G401 (cell line): Measurements from ENCODE around the gene PSENEN. TPM values are rescaled to one million over a fixed set of nuclear protein-coding genes. Genes with fewer than 3 reads are reported as not detected.
"Not testable (repeated sequence)": the region's sequence is repeated elsewhere in the genome, so short reads cannot be mapped to it uniquely, and the experiment has no call there.

ENCODE experiments used
- DNase-seq: peaks from one replicate; pipeline ENCODE4 v3.0.0-alpha.2; 2015; ENCODE audit warnings: low spot score
- in situ Hi-C: cut with HindIII; loops from 2 replicates; pipeline ENCODE4 v1.10.0; 2016; ENCODE audit warnings: low sequenced_read_pairs, mixed read lengths
- total RNA-seq: library from RNA; depleted of rRNA; stranded (reverse); fragments of >200 nt; shearing (Covaris generic); gene quantifications from 2 replicates; pipeline ENCODE4 v1.2.3, GENCODE V29; 2014

The PSENEN gene
- total RNA-seq, 1 experiment from 2014 or later = 63.1 TPM

DNA sequence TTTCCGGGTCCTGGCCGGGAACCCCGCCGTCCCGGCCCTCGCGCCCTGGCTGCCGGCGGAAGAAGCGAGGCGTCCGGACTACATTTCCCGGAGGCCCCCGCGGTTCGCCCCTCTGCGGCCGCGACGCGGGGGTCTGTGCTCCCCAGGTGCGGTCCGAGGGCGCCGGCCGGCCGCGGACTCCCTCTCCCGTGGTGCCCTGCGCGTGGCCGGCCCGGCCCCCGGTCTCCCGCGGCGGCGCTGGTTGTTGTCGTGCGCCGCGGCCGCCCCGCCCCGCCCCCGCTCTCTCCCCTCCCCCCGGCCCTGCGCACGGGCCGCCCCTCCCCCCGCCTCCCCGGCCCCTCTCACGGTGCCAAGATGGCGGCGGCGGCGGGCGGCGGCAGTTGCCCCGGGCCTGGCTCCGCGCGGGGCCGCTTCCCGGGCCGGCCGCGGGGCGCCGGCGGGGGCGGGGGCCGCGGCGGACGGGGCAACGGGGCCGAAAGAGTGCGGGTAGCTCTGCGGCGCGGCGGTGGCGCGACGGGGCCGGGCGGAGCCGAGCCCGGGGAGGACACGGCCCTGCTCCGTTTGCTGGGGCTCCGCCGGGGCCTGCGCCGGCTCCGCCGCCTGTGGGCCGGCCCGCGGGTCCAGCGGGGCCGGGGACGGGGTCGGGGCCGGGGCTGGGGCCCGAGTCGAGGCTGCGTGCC is 27.6 kb upstream of the PSENEN start, which contains the start of gene KMT2B:
Gene KMT2B, plus strand, starts transcription at position 339 of the 680 bp plus-strand sequence. Its CDS starts 16 bp downstream, at position 355.
- in situ Hi-C loops = no loop called here
- no peak for DNase-seq

DNA sequence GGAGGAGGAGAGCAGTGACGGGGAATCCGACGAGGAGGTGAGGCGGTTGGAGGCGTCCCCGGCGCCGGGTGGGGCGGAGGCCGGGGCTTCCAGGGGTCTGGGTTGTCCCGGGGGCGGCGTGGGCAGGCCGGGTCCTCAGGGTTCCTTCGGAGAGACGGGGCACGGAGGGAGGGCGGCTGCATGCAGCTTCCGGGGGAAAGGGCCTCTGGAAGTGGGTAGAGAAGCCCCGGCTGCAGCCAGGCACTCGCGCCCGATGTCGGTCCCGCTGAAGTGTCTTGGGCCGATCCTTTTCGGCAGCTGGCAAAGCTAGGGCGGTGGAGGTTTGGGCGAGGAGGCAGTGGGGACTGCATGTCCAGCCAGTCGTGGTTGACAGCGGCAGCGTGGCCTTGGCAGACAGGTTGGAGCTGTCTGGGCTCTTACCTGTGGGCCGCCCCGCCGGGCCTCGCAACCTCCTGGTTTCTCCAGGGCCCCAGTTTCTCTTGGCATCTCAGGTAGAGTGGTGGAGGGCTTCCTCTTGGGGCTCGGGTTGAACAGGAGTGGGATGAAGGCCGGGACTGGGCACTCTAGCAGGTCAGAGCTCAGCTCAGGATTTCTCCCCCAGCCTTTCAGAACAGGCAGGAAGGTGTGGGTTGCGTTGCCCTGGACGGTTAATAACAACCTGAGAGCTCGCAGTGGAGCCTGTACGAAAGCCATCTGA is 27.0 kb upstream of the PSENEN start:
- DNase-seq = no peak
- in situ Hi-C loops = no loop called here

GRCh38 chr19:35719402-35720162 is 25.9 kb upstream of the PSENEN start:
- in situ Hi-C loops = no loop called here
- DNase-seq = no peak

GRCh38 chr19:35720163-35720524 is 25.3 kb upstream of the PSENEN start:
- in situ Hi-C loops = no loop called here
- no peak for DNase-seq

DNA sequence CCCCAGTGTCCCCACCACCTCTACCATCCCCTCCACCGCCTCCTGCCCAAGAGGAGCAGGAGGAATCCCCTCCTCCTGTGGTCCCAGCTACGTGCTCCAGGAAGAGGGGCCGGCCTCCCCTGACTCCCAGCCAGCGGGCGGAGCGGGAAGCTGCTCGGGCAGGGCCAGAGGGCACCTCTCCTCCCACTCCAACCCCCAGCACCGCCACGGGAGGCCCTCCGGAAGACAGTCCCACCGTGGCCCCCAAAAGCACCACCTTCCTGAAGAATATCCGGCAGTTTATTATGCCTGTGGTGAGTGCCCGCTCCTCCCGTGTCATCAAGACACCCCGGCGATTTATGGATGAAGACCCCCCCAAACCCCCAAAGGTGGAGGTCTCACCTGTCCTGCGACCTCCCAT is 24.8 kb upstream of the PSENEN start:
- in situ Hi-C loops = no loop called here
- no peak for DNase-seq

DNA sequence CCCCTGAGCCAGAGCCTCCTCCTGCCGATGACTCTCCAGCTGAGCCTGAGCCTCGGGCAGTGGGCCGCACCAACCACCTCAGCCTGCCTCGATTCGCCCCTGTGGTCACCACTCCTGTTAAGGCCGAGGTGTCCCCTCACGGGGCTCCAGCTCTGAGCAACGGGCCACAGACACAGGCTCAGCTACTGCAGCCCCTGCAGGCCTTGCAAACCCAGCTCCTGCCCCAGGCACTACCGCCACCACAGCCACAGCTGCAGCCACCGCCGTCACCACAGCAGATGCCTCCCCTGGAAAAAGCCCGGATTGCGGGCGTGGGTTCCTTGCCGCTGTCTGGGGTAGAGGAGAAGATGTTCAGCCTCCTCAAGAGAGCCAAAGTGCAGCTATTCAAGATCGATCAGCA is 24.1 kb upstream of the PSENEN start:
- no peak for DNase-seq
- in situ Hi-C loops = no loop called here

DNA sequence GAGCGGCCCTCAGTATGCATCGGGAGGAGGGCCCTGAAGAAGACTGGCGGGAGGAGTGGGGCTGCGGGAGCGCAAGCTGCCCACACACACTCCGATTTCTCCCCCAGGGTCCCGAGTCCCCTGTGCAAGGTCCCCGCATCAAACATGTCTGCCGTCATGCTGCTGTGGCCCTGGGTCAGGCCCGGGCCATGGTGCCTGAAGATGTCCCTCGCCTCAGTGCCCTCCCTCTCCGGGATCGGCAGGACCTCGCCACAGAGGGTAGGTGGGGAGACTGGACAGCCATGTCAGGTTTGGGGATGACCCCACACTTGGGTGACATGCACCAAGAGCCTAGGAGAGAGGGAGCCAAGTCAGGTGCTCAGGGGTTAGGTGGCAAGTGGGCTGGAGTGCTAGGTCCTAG is 23.0 kb upstream of the PSENEN start:
- in situ Hi-C loops = no loop called here
- DNase-seq = no peak

DNA sequence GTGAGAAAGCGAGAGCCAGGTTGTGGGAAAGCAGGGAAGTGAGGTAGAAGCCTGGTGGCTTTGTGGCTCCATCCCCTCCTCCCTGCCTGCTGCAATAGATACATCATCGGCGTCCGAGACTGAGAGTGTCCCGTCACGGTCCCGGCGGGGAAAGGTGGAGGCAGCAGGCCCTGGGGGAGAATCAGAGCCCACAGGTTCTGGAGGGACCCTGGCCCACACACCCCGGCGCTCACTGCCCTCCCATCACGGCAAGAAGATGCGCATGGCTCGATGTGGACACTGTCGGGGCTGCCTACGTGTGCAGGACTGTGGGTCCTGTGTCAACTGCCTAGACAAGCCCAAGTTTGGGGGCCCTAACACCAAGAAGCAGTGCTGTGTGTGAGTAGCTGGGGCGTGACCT is 22.6 kb upstream of the PSENEN start:
- in situ Hi-C loops = no loop called here

GRCh38 chr19:35723671-35724070 is 21.8 kb upstream of the PSENEN start:
- DNase-seq = no peak
- in situ Hi-C loops = no loop called here

More for the DNA sequence above, 22.6 kb upstream of the PSENEN start:
- no peak for DNase-seq

GRCh38 chr19:35724132-35724531 is 21.3 kb upstream of the PSENEN start:
- in situ Hi-C loops, DNase-seq: not testable (repeated sequence)

DNA sequence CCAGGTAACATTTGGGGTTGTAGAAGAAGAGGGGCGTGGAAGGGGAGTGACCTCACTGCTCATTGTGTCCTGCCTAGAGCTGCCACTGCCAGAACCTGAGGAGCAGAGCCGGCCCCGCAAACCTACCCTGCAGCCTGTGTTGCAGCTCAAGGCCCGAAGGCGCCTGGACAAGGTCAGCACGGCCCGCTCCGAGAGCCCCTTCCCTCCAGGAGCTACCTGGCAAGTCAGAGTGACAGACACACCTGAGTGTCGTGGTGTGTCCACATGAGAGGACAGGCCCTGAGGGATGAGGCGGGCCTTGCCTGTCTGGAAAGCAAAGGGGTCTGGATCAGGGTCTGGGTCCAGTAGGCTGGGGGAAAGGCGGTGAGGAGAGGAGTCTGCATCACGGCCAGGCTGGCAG is 20.9 kb upstream of the PSENEN start:
- no peak for DNase-seq
- in situ Hi-C loops = no loop called here

- in situ Hi-C loops = no loop called here
- no peak for DNase-seq
These were observed 20.1 kb upstream of the PSENEN start for GRCh38 chr19:35725216-35725861.

- no peak for DNase-seq
- in situ Hi-C loops = no loop called here
These were observed 18.1 kb upstream of the PSENEN start for GRCh38 chr19:35727053-35727955.

DNA sequence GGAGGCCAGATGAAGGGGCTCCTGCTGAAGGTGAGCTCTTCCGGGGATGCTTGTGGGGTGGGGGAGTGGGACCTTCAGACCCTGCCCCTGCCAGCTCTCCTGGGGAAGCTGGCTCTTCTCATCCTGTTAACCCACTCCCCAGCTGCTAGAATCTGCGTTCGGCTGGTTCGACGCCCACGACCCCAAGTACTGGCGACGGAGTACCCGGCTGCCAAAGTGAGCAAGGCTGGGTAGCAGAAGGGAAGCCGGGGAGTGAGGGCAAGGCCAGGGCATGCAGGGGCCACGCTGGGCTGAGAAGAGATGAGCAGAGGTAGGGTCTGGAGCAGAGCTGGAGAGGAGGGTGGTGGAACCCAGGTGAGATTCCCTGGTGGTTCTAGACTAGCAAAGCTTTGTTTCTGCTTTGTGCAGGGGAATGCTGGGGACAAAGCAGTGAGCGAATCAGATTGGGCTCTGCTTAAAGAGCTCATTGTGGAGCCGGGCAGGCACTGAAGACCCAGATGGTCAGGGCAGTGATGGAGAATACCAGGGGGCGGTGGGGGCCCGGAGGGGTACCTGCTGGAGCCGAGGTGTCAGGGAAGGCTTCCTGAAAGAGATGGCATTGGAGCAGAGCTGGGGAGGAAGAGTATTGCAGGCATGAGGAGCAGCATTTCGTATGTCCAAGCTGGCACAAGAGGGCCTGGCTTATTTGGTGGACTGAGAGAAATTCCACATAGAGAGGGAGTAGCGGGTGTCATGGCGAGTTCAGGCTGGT is 17.3 kb upstream of the PSENEN start:
- DNase-seq = no peak
- in situ Hi-C loops = no loop called here

DNA sequence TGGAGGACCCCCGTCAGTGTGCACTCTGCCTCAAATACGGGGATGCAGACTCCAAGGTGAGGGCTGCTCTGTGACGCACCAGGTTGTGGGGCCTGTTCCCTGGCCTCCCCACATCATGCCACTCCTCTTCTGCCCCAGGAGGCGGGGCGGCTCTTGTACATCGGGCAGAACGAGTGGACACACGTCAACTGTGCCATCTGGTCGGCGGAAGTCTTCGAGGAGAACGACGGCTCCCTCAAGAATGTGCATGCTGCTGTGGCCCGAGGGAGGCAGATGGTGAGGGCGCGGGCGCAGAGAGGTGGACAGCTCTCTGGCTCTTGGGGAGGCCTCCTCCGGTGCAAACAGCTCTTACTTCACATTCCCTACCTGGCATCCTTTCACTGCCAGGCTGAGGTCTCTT is 16.4 kb upstream of the PSENEN start:
- in situ Hi-C loops = no loop called here
- no peak for DNase-seq

- DNase-seq = no peak
- in situ Hi-C loops = no loop called here
These were observed 15.7 kb upstream of the PSENEN start for GRCh38 chr19:35729763-35730162.

- no peak for DNase-seq
- in situ Hi-C loops = no loop called here
These were observed 15.1 kb upstream of the PSENEN start for GRCh38 chr19:35730326-35730725.

DNA sequence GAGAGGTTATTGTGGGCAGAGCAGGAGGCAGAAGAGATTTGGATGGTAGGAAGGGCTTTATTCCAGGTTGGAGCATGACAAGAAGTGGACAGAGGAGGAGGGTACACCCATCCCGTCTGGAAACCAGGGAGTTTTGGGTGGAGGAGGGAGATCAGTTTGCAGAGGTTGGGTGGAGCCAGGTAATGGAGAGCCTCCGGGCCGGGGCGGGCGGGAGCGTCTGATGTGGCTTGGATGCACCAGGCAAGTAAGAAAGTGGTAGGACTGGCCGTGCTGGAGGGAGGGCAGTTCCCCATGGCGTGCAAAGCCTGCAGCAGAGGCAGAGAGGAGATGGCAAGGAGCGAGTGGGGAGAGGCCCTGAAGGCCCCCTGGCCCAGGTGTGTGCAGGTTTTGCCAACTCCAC is 14.1 kb upstream of the PSENEN start:
- in situ Hi-C loops = no loop called here

More for the DNA sequence above, 14.1 kb upstream of the PSENEN start:
- DNase-seq = no peak
